Measurements from ENCODE around the gene RPL5. TPM values are rescaled to one million over a fixed set of nuclear protein-coding genes. Genes with fewer than 3 reads are reported as not detected.

RPL5 gene
- total and polyA plus RNA-seq, 2 of the 8 experiments (the other 6 are each of a cell fraction or from before 2014, with no cell fraction given) = 1,506 to 2,034 TPM

DNA sequence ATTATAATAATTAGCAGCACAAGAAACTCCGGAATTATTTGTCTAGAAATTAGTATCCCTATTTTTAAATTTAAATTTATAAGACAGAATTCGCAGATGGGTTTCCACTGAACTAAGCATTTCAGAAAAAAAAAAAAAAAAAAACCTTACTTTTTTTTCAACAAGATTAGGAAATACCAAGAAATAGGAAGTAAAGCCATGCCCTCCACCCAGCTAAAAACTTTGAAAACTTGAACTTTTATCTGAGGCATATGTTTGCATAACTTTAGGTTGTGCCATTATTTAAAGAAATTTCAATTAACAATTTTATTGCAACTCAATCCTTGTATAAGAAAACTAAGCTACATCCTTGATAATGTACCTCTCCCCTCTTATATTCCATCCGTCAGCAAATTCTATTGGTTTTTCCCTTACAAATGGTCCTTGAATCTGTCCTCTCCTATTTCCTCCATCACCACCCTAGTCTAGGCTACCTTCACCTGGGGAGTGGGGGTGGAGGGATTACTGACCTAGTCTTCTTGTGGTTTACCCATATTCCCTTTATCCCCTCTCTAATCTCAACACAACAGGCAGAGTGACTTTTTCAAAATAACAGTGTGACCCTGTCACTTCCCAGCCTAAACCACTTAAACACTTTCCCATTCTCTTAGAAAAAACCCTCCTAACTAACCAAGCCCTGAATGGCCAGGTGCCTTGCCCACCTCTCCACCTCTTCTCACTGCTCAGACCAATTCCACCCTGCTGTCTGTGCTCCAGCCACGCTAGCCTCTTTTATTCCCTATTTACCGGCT, 45.5 kb upstream of the RPL5 start:
- Histone ChIP-seq H3K4me2 (ENCODE audit: insufficient read depth in 1 of 2, low read depth in 2 of 2, low read length in 2 of 2) (no peak overlapping the region; a peak in 1 of 4 replicates), H3K27me3 (replicated peaks in 1 of 4; ENCODE audit: control insufficient read depth in 3 of 4, extremely low read depth in 1 of 4, insufficient read depth in 3 of 4, low read length in 3 of 4) (peaks cover 0 to 4% (median 1%) of the 10 kb centered on the region in 4 experiments; a peak in 3 of 7 replicates), H3K9ac (replicated peaks in 1 of 4; ENCODE audit: extremely low read depth in 1 of 4, low read depth in 3 of 4, low read length in 3 of 4) (no peak overlapping the region), H3K4me1 (replicated peaks in 1 of 4; ENCODE audit: control insufficient read depth in 3 of 4, insufficient read depth in 4 of 4, low read length in 3 of 4) (peaks cover 0 to 4% (median 2%) of the 10 kb centered on the region in 4 experiments; a peak in 3 of 7 replicates), H2BK12ac (ENCODE audit: low read depth, low read length) (no peak overlapping the region), H3K56ac (replicated peaks; ENCODE audit: insufficient read length, low read depth, low read length) (no peak overlapping the region), H2BK20ac (ENCODE audit: low read length) (no peak overlapping the region), H3K4ac (replicated peaks; ENCODE audit: insufficient read length, low read depth, low read length) (no peak overlapping the region), H3K79me1 (ENCODE audit: low read depth, low read length) (peaks cover 2% of the 10 kb centered on the region; the same call in 1 of the 2 replicates), H2AK5ac (ENCODE audit: low read depth, low read length) (no peak overlapping the region), H3K9me3 (ENCODE audit: insufficient read depth in 2 of 2, low read depth in 1 of 2, low read length in 1 of 2) (no peaks in the 10 kb centered on the region), H2AFZ (ENCODE audit: low read length) (no peak overlapping the region), H3K14ac (ENCODE audit: insufficient read length) (no peak overlapping the region), H2BK15ac (ENCODE audit: low read length) (no peak overlapping the region), H3K23me2 (ENCODE audit: low read depth, low read length) (peaks cover 6% of the 10 kb centered on the region), H4K91ac (replicated peaks; ENCODE audit: insufficient read length, low read length) (no peak overlapping the region), H4K20me1 (replicated peaks in 1 of 2; ENCODE audit: control insufficient read depth in 1 of 2, insufficient read depth in 2 of 2, low read length in 2 of 2) (peaks cover 0 to 1% of the 10 kb centered on the region in 2 experiments), H4K5ac (ENCODE audit: insufficient read length, low read depth, low read length) (no peak overlapping the region), H3K18ac (ENCODE audit: extremely low read depth, low read length) (no peak overlapping the region), H3K27ac (ENCODE audit: low read depth, low read length) (no peak overlapping the region), H3K36me3 (ENCODE audit: control insufficient read depth in 2 of 4, insufficient read depth in 4 of 4, low read length in 3 of 4) (no peaks in the 10 kb centered on the region), H4K8ac (ENCODE audit: extremely low read depth, insufficient read depth, low read length) (no peak overlapping the region), H2BK120ac (replicated peaks; ENCODE audit: low read depth, low read length) (no peak overlapping the region), H3K23ac (ENCODE audit: insufficient read length) (no peak overlapping the region), H2BK5ac (ENCODE audit: low read depth, low read length) (no peak overlapping the region), H3K79me2 (ENCODE audit: control insufficient read depth in 1 of 2, insufficient read depth in 2 of 2, low read length in 2 of 2) (peaks cover 0 to 14% of the 10 kb centered on the region in 2 experiments; a peak in 2 of 4 replicates), H3K4me3 (ENCODE audit: extremely low read depth in 1 of 4, insufficient read depth in 2 of 4, low read depth in 3 of 4, low read length in 4 of 4) (no peak overlapping the region)
- FAIRE-seq (no peak), DNase-seq (ENCODE audit: low read depth in 1 of 2, low spot score in 2 of 2) (no peak)
- POLR2A ChIA-PET (ENCODE audit: partially characterized antibody) = interaction anchor here (0.7 kb wide), 1 partner anchor 51 kb away, joined by 3 read pairs; no protein-coding TSS in a partner anchor
- TF ChIP-seq CHD1 (IDR thresholded peaks at IDR 0.05; ENCODE audit: low read depth, low read length) = no peak
- no peak for TF ChIP-seq SIRT6 (IDR thresholded peaks at IDR 0.05; ENCODE audit: low read length)
- TF ChIP-seq, protein P1, sequence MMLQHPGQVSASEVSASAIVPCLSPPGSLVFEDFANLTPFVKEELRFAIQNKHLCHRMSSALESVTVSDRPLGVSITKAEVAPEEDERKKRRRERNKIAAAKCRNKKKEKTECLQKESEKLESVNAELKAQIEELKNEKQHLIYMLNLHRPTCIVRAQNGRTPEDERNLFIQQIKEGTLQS (IDR thresholded peaks at IDR 0.05; ENCODE audit: insufficient read depth, low read depth, low read length) = no peak
- TF ChIP-seq RAD21 (IDR thresholded peaks at IDR 0.05 in 1 of 2, conservative IDR thresholded peaks at IDR 0.05 in 1 of 2; ENCODE audit: low read depth in 2 of 2, low read length in 2 of 2) = no peak
- TF ChIP-seq SP1 (IDR thresholded peaks at IDR 0.05; ENCODE audit: low read depth, low read length) = no peak
- TF ChIP-seq CTBP2 (IDR thresholded peaks at IDR 0.05; ENCODE audit: borderline replicate concordance, insufficient read depth, insufficient read length, low read length) = no peak
- no peak for TF ChIP-seq PHF8 (conservative IDR thresholded peaks at IDR 0.05; ENCODE audit: low read depth, low read length)
- no peak for TF ChIP-seq FOSL1 (IDR thresholded peaks at IDR 0.05; ENCODE audit: insufficient read depth, low read depth, low read length)
- WGBS, 2 experiments (ENCODE audit: extremely low coverage in 1 of 2, insufficient coverage in 1 of 2, insufficient read length in 1 of 2, insufficient replicate concordance in 2 of 2, low coverage in 1 of 2, low lambda C conversion rate in 2 of 2, missing lambda C conversion rate in 1 of 2) = 89% methylated on average over 5 of the region's 5 CpGs; no CpG with 5 or more reads in 1 of the 2 experiments
- CTCF ChIA-PET (ENCODE audit: partially characterized antibody) = interaction anchor here (1.2 to 1.6 kb wide), 2 partner anchors 32 to 46 kb away, joined by 3 to 4 read pairs; partner anchors contain the start of gene RPL5
